Heart left ventricle (tissue), 13 donors: Measurements from ENCODE around the gene TMEM39B.
A peak's percentile ranks its signal among the peaks of the same experiment; 100 is the strongest.

ENCODE experiments used
- CTCF ChIP-seq, 12 donors: fragments of 200-600 bp; sonication (generic) in 4 of 12; IDR thresholded peaks; one replicate each; pipeline versions ENCODE4 v1.5.0 to v1.8.0; 2018 to 2022; ENCODE audit warnings: antibody characterized with exemption in 12 of 12, mild to moderate bottlenecking in 5 of 12
- POLR2A ChIP-seq, 2 donors: fragments of 450-650 bp; IDR thresholded peaks; one replicate each; pipeline ENCODE4 v1.6.1; 2017; ENCODE audit warnings: antibody characterized with exemption in 2 of 2, mild to moderate bottlenecking in 2 of 2, moderate library complexity in 2 of 2
- donor health status: ischemic (EF 13 %, LVEDD 7.1; RV severe dilation, severe dysfunction).
- donor health status: DM: no; HTN: yes; CAD: no.
- donor health status: DM: no; HTN: no; CAD: no.
- donor health status: ischemic (EF 25% LVEDD 6.9; RV normal size, moderate dysfunction).
- donor health status: ischemic (EF 25% LVEDD 5.7; RV mildly dilated, moderate dysfunction).
- donor health status: ischemic (EF 35%, LVEDD 5.7; RV mildly dilated, moderate dysfunction).
- donor health status: nonischemic (EF 11% LVEDD 7.7; RV severe dilation, severe dysfunction).
- donor health status: DM: yes; HTN: yes; CAD: no.
- donor health status: PGD.
- donor health status: ischemic (EF 29% LVEDD 5.4; RV normal size, mild dysfunction).
- donor health status: nonischemic (EF 23%, LVEDD 6.1; RV moderate dilation, normal function).

- TF ChIP-seq CTCF (IDR thresholded peaks at IDR 0.05) = peak in 2 of 12 donors; percentile 4 to 24
- peak in 1 of 2 donors; percentile 51 for TF ChIP-seq POLR2A (IDR thresholded peaks at IDR 0.05)
These were observed at the start of gene TMEM39B for GRCh38 chr1:32072622-32073298.
